HG03469 (cell line): ENCODE data around the gene CEP164.

Source experiments
- ATAC-seq: cut with Tn5 transposase; IDR thresholded peaks from one replicate; pipeline ENCODE4 v1.9.1; 2021; ENCODE audit warnings: mild to moderate bottlenecking, moderate library complexity, moderate number of reproducible peaks; ENCODE audit not compliant: unreplicated experiment

The CEP164 gene

GRCh38 chr11:117457835-117458234 is 130.2 kb downstream of the CEP164 start:
- no peak for ATAC-seq

- no peak for ATAC-seq
These were observed 130.8 kb downstream of the CEP164 start for GRCh38 chr11:117458275-117459122.

DNA sequence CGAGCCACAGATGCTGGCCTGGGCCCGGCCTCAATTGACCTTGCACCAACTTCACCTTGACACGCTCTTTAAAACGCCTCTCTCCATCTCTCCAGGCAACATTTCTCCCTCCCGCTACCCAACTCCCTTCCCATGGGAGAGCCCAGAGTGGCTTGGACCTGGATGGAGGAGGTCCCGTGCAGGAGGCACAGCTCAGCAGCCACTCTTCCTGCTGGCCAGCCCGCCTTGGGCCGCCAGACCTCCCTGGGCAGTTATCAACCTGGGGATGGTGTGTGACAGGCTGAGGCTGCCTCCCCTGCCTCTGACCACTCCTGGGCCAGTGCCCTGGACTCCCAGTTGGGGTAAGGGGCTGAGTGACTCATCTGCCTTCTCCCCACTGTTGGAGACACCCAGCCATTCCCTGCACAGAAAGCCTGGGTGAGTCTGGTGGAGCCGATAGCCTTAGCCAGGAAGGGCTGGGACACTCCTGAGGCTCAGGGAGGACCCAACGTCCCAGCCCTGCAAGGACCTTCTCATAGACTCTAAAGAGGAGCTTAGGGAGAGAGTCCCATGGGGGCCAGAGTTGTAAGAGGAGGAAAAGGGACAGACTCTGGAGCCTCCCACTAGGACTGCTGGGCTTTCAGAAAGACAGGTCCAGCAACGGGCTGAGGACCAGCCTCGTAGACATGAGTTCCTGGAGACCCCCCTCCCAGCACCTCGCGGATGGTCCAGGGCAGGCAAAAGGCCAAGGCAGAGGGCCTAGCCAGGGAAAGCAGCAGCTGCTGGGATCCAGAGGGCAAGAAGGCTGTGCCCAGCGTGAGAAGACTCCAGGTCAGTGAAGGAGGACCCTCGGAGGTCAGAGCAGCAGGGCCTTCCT is 131.7 kb downstream of the CEP164 start:
- no peak for ATAC-seq

- no peak for ATAC-seq
These were observed 132.3 kb downstream of the CEP164 start for GRCh38 chr11:117459979-117460300.

- no peak for ATAC-seq
These were observed 133.9 kb downstream of the CEP164 start for GRCh38 chr11:117461396-117462182.

- no peak for ATAC-seq
These were observed 134.7 kb downstream of the CEP164 start for GRCh38 chr11:117462183-117462863.

- no peak for ATAC-seq
These were observed 135.2 kb downstream of the CEP164 start for GRCh38 chr11:117462864-117463247.
